ENCODE data around the gene VWA2. TPM values are rescaled to one million over a fixed set of nuclear protein-coding genes. Genes with fewer than 3 reads are reported as not detected.
A peak's percentile ranks its signal among the peaks of the same experiment; 100 is the strongest.

VWA2 gene
- total RNA-seq, 1 experiment from 2014 or later: 1.6 TPM

GRCh38 chr10:114337510-114338462, 98.7 kb downstream of the VWA2 start:
- peak overlapping the region in 1 of 3 experiments; percentile 24; a peak in 2 of 7 replicates for H3K27ac Mint-ChIP-seq
- Histone ChIP-seq H3K79me1 (ENCODE audit: insufficient read depth, low read depth, low read length, poor library complexity, severe bottlenecking) (no peaks in the 10 kb centered on the region), H3K79me2 (ENCODE audit: insufficient read depth, low read length) (no peaks in the 10 kb centered on the region), H2AK5ac (ENCODE audit: insufficient read length, low read length) (no peak overlapping the region), H2BK15ac (ENCODE audit: low read depth, low read length) (no peak overlapping the region), H3K23me2 (ENCODE audit: insufficient read length, low read depth, low read length, poor library complexity, severe bottlenecking) (no peaks in the 10 kb centered on the region), H2BK120ac (ENCODE audit: low read depth, low read length, poor library complexity, severe bottlenecking) (no peak overlapping the region), H3K56ac (ENCODE audit: insufficient read length, low read depth, low read length) (no peak overlapping the region), H3K14ac (ENCODE audit: insufficient read depth, low read length) (no peak overlapping the region), H2BK5ac (ENCODE audit: insufficient read length, low read length) (no peak overlapping the region), H4K20me1 (ENCODE audit: control insufficient read depth, insufficient read depth, insufficient read length) (no peaks in the 10 kb centered on the region), H3K18ac (ENCODE audit: insufficient read length, low read depth, low read length) (no peak overlapping the region), H3K4ac (ENCODE audit: low read depth, low read length) (no peak overlapping the region), H2BK12ac (ENCODE audit: insufficient read length, low read depth, low read length) (no peak overlapping the region), H3K9me3 (ENCODE audit: control insufficient read depth, low read depth, low read length) (no peaks in the 10 kb centered on the region), H4K91ac (ENCODE audit: insufficient read length, low read depth, low read length) (no peak overlapping the region), H4K5ac (ENCODE audit: insufficient read length, low read depth, low read length) (no peak overlapping the region), H3K27ac (ENCODE audit: insufficient read length, low read depth, low read length) (no peak overlapping the region), H3K27me3 (ENCODE audit: insufficient read depth, low read length) (no peaks in the 10 kb centered on the region), H2BK20ac (ENCODE audit: low read depth, low read length, poor library complexity, severe bottlenecking) (no peak overlapping the region), H4K8ac (replicated peaks; ENCODE audit: insufficient read length, low read depth, low read length) (no peak overlapping the region), H3K4me2 (ENCODE audit: insufficient read depth, insufficient read length, low read length) (no peak overlapping the region), H3T11ph (ENCODE audit: low read length) (no peak overlapping the region), H3K9ac (ENCODE audit: extremely low read depth, insufficient read length, low read length) (no peak overlapping the region), H2AFZ (ENCODE audit: low read length) (no peak overlapping the region), H3K23ac (ENCODE audit: insufficient read length, low read depth, low read length) (no peak overlapping the region), H3K4me1 (ENCODE audit: insufficient read depth, low read length) (peaks cover 5% of the 10 kb centered on the region)
- no CpG with 5 or more reads among the region's 19 CpGs for WGBS (ENCODE audit: extremely low coverage, insufficient read length, low lambda C conversion rate)
- H3K4me1 Mint-ChIP-seq: peaks cover 23 to 28% of the 10 kb centered on the region in 2 experiments
- TF ChIP-seq CTCF (conservative IDR thresholded peaks at IDR 0.05): peak; percentile 22; the same call in 1 of the 3 replicates
- DNase-seq: peak; percentile 81
- H3K9me3 Mint-ChIP-seq: no peaks in the 10 kb centered on the region; a peak in 2 of 5 replicates
- no peaks in the 10 kb centered on the region for H3K36me3 Mint-ChIP-seq (ENCODE audit: insufficient read depth in 1 of 3, low read depth in 3 of 3)
- peaks cover 73% of the 10 kb centered on the region for H3K27me3 Mint-ChIP-seq (ENCODE audit: low read depth)
- H3K4me3 Mint-ChIP-seq: no peak overlapping the region; a peak in 1 of 5 replicates
